Measurements from ENCODE around the gene WDR77.

Gene WDR77

GRCh38 chr1:111461765-111462164, 12.7 kb upstream of the WDR77 start:
- POLR2A ChIA-PET, result no interaction called here
- CTCF ChIA-PET, result interaction anchor here (2.4 kb wide), 1 partner anchor 47 kb away, joined by 10 read pairs; no protein-coding TSS in a partner anchor
- H3K4me3 ChIP-seq (ENCODE audit: low read depth, low read length), result no peak overlapping the region
- TF ChIP-seq CTCF (IDR thresholded peaks at IDR 0.05; ENCODE audit: insufficient read depth, low read length, missing control alignments), result no peak
- DNase-seq (ENCODE audit: low read depth, low spot score), result no peak

- CTCF ChIA-PET, result no interaction called here
- no peak for DNase-seq (ENCODE audit: low read depth, low spot score)
- POLR2A ChIA-PET, result no interaction called here
- no peak for TF ChIP-seq CTCF (IDR thresholded peaks at IDR 0.05; ENCODE audit: insufficient read depth, low read length, missing control alignments)
- H3K4me3 ChIP-seq (ENCODE audit: low read depth, low read length), result no peak overlapping the region
Measured at GRCh38 chr1:111455642-111456031, 6.6 kb upstream of the WDR77 start.

GRCh38 chr1:111454859-111455641, 6.0 kb upstream of the WDR77 start:
- no peak for DNase-seq (ENCODE audit: low read depth, low spot score)
- H3K4me3 ChIP-seq (ENCODE audit: low read depth, low read length), result no peak overlapping the region
- POLR2A ChIA-PET, result no interaction called here
- CTCF ChIA-PET, result interaction anchor here (1.5 kb wide), 1 partner anchor 27 kb away, joined by 4 read pairs; no protein-coding TSS in a partner anchor
- TF ChIP-seq CTCF (IDR thresholded peaks at IDR 0.05; ENCODE audit: insufficient read depth, low read length, missing control alignments), result no peak

- H3K4me3 ChIP-seq (ENCODE audit: low read depth, low read length), result no peak overlapping the region
- ChIA-PET POLR2A (interaction anchor here (1.1 kb wide), 1 partner anchor 9 kb away, joined by 3 read pairs; no protein-coding TSS in a partner anchor), CTCF (interaction anchor here (1.0 to 2.8 kb wide), 6 partner anchors 9 to 292 kb away, joined by 3 to 12 read pairs (median 4); no protein-coding TSS in a partner anchor)
- no peak for TF ChIP-seq CTCF (IDR thresholded peaks at IDR 0.05; ENCODE audit: insufficient read depth, low read length, missing control alignments)
- DNase-seq (ENCODE audit: low read depth, low spot score), result no peak
Measured at GRCh38 chr1:111453706-111454105, 4.7 kb upstream of the WDR77 start.

- ChIA-PET POLR2A (interaction anchor here (1.1 kb wide), 1 partner anchor 10 kb away, joined by 3 read pairs; no protein-coding TSS in a partner anchor), CTCF (interaction anchor here (1.0 to 2.8 kb wide), 5 partner anchors 10 to 261 kb away, joined by 3 to 12 read pairs (median 3); no protein-coding TSS in a partner anchor)
- TF ChIP-seq CTCF (IDR thresholded peaks at IDR 0.05; ENCODE audit: insufficient read depth, low read length, missing control alignments), result no peak
- no peak overlapping the region for H3K4me3 ChIP-seq (ENCODE audit: low read depth, low read length)
- no peak for DNase-seq (ENCODE audit: low read depth, low spot score)
Measured at GRCh38 chr1:111452581-111452980, 3.5 kb upstream of the WDR77 start.

GRCh38 chr1:111450185-111450584, 1.1 kb upstream of the WDR77 start:
- POLR2A ChIA-PET, result no interaction called here
- CTCF ChIA-PET, result interaction anchor here (0.8 to 1.1 kb wide), 3 partner anchors 21 to 320 kb away, joined by 3 to 4 read pairs (median 4); no protein-coding TSS in a partner anchor
- TF ChIP-seq CTCF (IDR thresholded peaks at IDR 0.05; ENCODE audit: insufficient read depth, low read length, missing control alignments), result no peak
- peak overlapping the region; percentile 95 for H3K4me3 ChIP-seq (ENCODE audit: low read depth, low read length)
- DNase-seq (ENCODE audit: low read depth, low spot score), result no peak
